HEK293 (cell line): ENCODE measurements around the gene G3BP2.

Experiments
- SETDB1 ChIP-seq: IDR thresholded peaks from one replicate; pipeline ENCODE4 v1.6.1; 2017; ENCODE audit warnings: mild to moderate bottlenecking, low read length, moderate library complexity, mixed read lengths; ENCODE audit not compliant: insufficient read length
- ZNF529 ChIP-seq: fragments of 450-650 bp; formaldehyde crosslinking; IDR thresholded peaks from 2 replicates; pipeline ENCODE4 v1.5.1; 2017; ENCODE audit warnings: missing genetic modification characterization, missing biosample characterization; ENCODE audit not compliant: insufficient replicate concordance
- TF ChIP-seq, protein P1 (sequence below): fragments of 450-650 bp; formaldehyde crosslinking; IDR thresholded peaks from 2 replicates; pipeline ENCODE4 v1.5.1; 2016; ENCODE audit warnings: missing biosample characterization, missing genetic modification characterization
- TF ChIP-seq, protein P2 (sequence below): fragments of 450-650 bp; formaldehyde crosslinking; IDR thresholded peaks from 2 replicates; pipeline ENCODE4 v1.5.1; 2016; ENCODE audit warnings: missing biosample characterization, missing genetic modification characterization
- TF ChIP-seq, protein P3 (sequence below): fragments of 450-650 bp; formaldehyde crosslinking; IDR thresholded peaks from 2 replicates; pipeline ENCODE4 v1.5.1; 2016; ENCODE audit warnings: missing biosample characterization, missing genetic modification characterization

DNA sequence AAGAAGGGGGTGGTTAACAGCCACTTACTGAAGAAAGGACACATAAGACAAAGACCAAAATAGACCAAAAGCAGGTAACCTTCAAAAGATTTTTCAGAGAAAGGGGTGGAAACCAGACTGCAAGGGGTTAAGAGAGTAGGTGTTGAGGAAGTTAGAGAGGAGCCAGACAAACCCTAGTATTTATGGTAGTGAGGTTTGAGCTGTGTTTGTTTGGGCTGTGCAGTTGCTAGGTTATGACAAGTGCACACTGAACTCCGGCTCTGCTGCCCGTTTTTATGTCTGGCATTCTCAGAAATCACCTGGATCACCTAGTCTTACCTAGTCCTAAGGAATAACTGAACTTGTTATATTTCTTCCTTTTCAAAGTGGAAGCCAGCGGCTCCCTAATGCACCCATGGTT, 22.9 kb upstream of the G3BP2 start:
- no peak for TF ChIP-seq ZNF529 (tag by site-specific recombination)
- TF ChIP-seq, protein P1, sequence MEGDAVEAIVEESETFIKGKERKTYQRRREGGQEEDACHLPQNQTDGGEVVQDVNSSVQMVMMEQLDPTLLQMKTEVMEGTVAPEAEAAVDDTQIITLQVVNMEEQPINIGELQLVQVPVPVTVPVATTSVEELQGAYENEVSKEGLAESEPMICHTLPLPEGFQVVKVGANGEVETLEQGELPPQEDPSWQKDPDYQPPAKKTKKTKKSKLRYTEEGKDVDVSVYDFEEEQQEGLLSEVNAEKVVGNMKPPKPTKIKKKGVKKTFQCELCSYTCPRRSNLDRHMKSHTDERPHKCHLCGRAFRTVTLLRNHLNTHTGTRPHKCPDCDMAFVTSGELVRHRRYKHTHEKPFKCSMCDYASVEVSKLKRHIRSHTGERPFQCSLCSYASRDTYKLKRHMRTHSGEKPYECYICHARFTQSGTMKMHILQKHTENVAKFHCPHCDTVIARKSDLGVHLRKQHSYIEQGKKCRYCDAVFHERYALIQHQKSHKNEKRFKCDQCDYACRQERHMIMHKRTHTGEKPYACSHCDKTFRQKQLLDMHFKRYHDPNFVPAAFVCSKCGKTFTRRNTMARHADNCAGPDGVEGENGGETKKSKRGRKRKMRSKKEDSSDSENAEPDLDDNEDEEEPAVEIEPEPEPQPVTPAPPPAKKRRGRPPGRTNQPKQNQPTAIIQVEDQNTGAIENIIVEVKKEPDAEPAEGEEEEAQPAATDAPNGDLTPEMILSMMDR (tag by site-specific recombination) = no peak
- no peak for TF ChIP-seq SETDB1
- TF ChIP-seq, protein P2, sequence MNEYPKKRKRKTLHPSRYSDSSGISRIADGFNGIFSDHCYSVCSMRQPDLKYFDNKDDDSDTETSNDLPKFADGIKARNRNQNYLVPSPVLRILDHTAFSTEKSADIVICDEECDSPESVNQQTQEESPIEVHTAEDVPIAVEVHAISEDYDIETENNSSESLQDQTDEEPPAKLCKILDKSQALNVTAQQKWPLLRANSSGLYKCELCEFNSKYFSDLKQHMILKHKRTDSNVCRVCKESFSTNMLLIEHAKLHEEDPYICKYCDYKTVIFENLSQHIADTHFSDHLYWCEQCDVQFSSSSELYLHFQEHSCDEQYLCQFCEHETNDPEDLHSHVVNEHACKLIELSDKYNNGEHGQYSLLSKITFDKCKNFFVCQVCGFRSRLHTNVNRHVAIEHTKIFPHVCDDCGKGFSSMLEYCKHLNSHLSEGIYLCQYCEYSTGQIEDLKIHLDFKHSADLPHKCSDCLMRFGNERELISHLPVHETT (tag by site-specific recombination) = no peak
- TF ChIP-seq, protein P3, sequence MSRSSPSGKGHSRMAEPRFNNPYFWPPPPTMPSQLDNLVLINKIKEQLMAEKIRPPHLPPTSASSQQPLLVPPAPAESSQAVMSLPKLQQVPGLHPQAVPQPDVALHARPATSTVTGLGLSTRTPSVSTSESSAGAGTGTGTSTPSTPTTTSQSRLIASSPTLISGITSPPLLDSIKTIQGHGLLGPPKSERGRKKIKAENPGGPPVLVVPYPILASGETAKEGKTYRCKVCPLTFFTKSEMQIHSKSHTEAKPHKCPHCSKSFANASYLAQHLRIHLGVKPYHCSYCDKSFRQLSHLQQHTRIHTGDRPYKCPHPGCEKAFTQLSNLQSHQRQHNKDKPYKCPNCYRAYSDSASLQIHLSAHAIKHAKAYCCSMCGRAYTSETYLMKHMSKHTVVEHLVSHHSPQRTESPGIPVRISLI (tag by site-specific recombination) = no peak
